Activated naive CD4-positive, alpha-beta T cell treated with anti-CD3 and anti-CD28 coated beads, Interleukin-2, amount 50 U/mL, for 16 hours (primary cell): ENCODE results near the gene CHMP3.

Experiments
- DNase-seq: peaks from one replicate; pipeline ENCODE4 v3.0.0-alpha.2; 2020

The CHMP3 gene

DNA sequence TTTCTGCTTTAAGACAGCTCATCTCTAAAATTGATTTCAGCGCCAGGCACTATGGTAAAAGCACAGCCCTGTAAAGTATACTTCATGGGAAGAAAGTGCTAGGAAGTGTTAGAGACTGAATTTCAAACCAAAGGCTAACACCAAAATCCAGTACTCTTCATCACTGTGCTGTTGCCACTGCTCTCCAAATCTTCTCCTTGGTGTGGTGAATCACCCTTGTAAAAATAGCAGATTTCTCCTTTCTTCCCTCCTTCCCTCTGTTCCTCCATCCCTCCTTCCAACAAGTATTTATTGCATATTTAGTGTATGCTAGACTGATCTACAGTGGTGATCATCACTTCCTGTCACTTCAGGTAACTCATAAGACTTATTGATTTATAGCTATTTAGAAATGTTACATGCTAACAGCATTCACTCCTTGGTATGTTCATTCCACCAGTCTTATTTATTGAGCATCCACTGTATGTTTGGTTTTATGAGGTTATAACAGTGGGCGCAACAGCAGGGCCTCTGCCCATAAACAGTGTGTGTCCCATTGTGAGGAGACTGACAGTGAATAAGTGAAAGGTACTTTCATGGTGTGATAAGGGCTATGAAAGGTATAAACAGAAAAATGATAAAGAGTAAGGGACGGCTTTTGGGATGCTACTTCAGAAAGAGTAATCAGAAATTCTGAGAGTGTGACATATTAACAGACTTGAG lies 102.0 kb downstream of the CHMP3 start:
- DNase-seq = no peak

DNA sequence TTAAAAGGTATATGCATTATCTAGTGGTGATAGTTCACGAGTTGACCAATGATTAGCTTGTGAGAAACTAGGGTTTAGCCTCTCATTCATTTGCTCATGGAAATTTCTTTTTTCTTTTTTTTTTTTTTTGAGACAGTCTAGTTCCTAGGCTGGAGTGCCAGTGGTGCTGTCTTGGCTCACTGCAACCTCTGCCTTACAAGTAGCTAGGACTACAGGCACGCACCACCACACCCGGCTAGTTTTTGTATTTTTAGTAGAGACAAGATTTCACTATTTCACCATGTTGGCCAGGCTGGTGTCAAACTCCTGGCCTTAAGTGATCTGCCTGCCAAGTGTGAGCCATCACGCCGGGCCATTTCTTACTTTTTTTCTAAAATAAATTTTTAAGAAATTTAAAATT lies 108.1 kb downstream of the CHMP3 start:
- no peak for DNase-seq

DNA sequence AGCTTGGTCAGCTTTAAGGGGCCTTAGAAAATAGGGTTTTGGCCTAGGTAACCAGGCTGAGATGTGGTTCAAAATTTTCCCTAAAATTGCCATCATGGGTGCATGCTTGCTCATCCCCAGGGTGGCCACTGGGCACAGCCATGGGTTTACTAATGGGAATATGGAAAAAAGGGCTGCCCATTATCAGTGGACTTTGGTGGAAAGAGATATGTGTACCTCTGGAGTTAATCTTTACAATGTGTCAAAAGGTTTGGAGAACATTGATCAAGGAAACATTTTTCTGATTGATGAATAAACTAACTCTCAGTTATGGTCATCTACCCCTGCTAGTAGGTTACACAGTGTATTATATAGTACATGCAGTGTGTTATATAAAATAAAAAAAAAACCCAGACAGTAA lies 109.0 kb downstream of the CHMP3 start:
- no peak for DNase-seq

DNA sequence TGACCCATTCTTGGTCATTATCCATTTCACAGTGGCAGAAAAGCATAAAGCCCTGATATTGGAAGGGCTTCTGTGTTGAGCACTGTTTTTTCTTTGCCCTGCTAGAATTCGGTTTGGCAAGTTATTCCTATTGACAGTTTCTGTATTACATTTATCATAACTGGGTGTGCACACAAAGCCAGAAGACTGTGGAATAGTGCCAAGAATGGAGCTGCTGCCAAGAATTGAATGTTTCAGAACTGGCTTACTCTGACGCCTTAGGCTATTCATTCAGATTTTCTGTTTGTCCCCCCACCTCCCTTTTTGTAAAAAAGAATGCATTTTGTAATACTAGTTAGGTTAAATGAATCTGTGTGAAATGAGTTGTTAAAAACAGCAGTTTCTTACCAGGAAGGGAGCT lies 109.4 kb downstream of the CHMP3 start:
- DNase-seq = no peak
